Liver (tissue), 3 donors: ENCODE data around the gene CPSF4.

ENCODE experiments used
- EGR1 ChIP-seq, 2 donors: IDR thresholded peaks; 2 replicates each; pipeline ENCODE4 v1.6.1; 2016 to 2018; ENCODE audit warnings: antibody characterized with exemption in 2 of 2, low read depth in 2 of 2
- TF ChIP-seq, protein P1 (sequence below): fragments of 150-350 bp; IDR thresholded peaks from 2 replicates; pipeline ENCODE4 v1.5.1; 2017; ENCODE audit warnings: improper control_type of control experiment, low read depth, low read length; ENCODE audit not compliant: missing input control
- donor health status: healthy.
- donor health status: healthy.

DNA sequence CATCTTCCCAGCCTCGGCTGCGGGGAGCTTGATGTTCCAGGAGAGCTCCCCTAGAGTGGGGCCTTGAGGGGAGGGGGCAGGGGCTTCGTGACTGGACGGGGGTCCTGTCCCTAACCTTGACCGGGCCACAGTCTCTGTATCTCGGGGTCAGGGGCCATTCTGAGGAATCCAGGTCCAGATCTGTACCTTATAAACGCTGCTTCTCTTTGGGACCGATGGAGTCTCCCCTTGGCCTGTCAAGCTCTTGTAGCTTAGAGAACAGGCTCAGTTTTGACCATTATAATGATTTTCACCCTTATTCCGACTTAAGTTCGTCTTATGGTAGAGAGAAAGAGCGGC lies 66.5 kb downstream of the CPSF4 start:
- no peak for TF ChIP-seq EGR1 (IDR thresholded peaks at IDR 0.05; ENCODE audit: low read depth in 2 of 2)
- TF ChIP-seq, protein P1, sequence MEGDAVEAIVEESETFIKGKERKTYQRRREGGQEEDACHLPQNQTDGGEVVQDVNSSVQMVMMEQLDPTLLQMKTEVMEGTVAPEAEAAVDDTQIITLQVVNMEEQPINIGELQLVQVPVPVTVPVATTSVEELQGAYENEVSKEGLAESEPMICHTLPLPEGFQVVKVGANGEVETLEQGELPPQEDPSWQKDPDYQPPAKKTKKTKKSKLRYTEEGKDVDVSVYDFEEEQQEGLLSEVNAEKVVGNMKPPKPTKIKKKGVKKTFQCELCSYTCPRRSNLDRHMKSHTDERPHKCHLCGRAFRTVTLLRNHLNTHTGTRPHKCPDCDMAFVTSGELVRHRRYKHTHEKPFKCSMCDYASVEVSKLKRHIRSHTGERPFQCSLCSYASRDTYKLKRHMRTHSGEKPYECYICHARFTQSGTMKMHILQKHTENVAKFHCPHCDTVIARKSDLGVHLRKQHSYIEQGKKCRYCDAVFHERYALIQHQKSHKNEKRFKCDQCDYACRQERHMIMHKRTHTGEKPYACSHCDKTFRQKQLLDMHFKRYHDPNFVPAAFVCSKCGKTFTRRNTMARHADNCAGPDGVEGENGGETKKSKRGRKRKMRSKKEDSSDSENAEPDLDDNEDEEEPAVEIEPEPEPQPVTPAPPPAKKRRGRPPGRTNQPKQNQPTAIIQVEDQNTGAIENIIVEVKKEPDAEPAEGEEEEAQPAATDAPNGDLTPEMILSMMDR = no peak
